HL-60 (cell line): Measurements from ENCODE around the gene ULBP2.

ENCODE experiments used
- GABPA ChIP-seq: IDR thresholded peaks from 2 replicates; pipeline ENCODE4 v1.6.1; 2012; ENCODE audit warnings: low read depth
- POLR2AphosphoS5 ChIP-seq: IDR thresholded peaks from 2 replicates; pipeline ENCODE4 v1.6.1; 2012; ENCODE audit warnings: low read depth
- SPI1 ChIP-seq: IDR thresholded peaks from 2 replicates; pipeline ENCODE4 v1.6.1; 2012; ENCODE audit warnings: low read depth, mild to moderate bottlenecking, borderline replicate concordance
- TF ChIP-seq, protein P1 (sequence below): IDR thresholded peaks from 2 replicates; pipeline ENCODE4 v1.6.1; 2012; ENCODE audit warnings: low read depth; ENCODE audit not compliant: insufficient replicate concordance
- TF ChIP-seq, protein P2 (sequence below): IDR thresholded peaks from one replicate; pipeline ENCODE4 v1.5.1; 2011; ENCODE audit warnings: low read length, control low read depth, inconsistent platforms; ENCODE audit not compliant: insufficient read depth

DNA sequence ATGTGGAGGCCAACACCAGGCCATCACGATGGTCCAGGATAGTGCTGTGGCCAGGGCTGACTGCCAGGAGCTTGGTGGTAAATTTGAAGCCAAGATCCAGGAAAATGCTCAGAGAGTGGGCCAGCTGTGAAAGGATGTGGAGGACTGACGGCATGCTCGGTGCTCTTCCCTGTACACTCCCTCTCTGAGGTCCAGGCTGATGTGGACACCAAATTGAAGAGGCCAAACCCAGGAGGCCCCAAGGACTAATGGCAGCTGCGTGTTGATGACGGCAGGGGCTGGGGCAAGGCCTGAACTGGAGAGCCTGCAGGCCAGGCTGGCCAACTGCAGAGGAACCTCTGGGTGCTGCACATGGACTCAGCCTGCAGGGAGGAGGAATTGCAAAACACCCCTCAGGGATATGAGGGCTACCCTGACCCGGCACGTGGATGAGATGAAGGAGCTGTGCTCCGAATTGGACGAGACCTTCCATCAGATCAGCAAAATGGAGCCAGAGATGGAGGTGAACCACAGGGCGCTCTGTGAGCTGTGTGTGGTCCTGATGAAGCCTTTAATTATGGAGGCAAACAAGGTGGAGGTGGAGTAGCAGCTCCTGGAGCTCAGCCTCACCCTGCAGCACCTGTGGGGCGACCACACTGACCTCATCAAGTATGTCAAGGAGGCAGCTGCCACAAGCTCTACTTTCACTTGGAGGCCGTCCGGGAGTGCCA is 37.0 kb upstream of the ULBP2 start:
- TF ChIP-seq, protein P1, sequence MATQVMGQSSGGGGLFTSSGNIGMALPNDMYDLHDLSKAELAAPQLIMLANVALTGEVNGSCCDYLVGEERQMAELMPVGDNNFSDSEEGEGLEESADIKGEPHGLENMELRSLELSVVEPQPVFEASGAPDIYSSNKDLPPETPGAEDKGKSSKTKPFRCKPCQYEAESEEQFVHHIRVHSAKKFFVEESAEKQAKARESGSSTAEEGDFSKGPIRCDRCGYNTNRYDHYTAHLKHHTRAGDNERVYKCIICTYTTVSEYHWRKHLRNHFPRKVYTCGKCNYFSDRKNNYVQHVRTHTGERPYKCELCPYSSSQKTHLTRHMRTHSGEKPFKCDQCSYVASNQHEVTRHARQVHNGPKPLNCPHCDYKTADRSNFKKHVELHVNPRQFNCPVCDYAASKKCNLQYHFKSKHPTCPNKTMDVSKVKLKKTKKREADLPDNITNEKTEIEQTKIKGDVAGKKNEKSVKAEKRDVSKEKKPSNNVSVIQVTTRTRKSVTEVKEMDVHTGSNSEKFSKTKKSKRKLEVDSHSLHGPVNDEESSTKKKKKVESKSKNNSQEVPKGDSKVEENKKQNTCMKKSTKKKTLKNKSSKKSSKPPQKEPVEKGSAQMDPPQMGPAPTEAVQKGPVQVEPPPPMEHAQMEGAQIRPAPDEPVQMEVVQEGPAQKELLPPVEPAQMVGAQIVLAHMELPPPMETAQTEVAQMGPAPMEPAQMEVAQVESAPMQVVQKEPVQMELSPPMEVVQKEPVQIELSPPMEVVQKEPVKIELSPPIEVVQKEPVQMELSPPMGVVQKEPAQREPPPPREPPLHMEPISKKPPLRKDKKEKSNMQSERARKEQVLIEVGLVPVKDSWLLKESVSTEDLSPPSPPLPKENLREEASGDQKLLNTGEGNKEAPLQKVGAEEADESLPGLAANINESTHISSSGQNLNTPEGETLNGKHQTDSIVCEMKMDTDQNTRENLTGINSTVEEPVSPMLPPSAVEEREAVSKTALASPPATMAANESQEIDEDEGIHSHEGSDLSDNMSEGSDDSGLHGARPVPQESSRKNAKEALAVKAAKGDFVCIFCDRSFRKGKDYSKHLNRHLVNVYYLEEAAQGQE: no peak
- TF ChIP-seq, protein P2, sequence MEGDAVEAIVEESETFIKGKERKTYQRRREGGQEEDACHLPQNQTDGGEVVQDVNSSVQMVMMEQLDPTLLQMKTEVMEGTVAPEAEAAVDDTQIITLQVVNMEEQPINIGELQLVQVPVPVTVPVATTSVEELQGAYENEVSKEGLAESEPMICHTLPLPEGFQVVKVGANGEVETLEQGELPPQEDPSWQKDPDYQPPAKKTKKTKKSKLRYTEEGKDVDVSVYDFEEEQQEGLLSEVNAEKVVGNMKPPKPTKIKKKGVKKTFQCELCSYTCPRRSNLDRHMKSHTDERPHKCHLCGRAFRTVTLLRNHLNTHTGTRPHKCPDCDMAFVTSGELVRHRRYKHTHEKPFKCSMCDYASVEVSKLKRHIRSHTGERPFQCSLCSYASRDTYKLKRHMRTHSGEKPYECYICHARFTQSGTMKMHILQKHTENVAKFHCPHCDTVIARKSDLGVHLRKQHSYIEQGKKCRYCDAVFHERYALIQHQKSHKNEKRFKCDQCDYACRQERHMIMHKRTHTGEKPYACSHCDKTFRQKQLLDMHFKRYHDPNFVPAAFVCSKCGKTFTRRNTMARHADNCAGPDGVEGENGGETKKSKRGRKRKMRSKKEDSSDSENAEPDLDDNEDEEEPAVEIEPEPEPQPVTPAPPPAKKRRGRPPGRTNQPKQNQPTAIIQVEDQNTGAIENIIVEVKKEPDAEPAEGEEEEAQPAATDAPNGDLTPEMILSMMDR: no peak
- no peak for TF ChIP-seq POLR2AphosphoS5
- TF ChIP-seq SPI1: no peak
- no peak for TF ChIP-seq GABPA
